8988T (cell line): ENCODE measurements around the gene CHMP6.

Experiments used
- DNase-seq: peaks from one replicate; pipeline ENCODE4 v3.0.0; 2011

Gene CHMP6

DNA sequence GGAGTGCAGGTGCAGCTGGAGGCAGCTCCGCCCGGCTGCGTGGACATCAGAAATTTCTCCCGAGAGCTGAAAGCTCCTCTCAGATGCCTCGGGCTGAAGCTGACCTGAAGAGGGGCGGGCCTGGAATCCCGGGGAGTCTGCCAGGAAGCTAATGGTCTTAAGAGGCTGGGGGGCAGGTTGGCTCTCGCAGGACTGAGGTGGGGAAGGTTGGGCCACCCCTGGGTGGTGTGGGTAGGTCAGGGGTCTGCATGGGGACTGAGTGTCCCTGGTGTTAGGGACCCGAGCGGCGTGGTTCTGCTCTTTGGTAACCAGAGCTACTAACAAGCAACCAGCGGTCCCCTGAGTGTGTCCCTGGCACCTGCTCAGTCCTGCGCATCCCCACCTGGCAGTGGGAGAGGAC lies 3.5 kb downstream of the CHMP6 start:
- DNase-seq: no peak

- DNase-seq: peak; percentile 47
Measured at GRCh38 chr17:80996422-80997305, 5.0 kb downstream of the CHMP6 start.

GRCh38 chr17:80997424-80998117 lies 5.9 kb downstream of the CHMP6 start:
- no peak for DNase-seq

DNA sequence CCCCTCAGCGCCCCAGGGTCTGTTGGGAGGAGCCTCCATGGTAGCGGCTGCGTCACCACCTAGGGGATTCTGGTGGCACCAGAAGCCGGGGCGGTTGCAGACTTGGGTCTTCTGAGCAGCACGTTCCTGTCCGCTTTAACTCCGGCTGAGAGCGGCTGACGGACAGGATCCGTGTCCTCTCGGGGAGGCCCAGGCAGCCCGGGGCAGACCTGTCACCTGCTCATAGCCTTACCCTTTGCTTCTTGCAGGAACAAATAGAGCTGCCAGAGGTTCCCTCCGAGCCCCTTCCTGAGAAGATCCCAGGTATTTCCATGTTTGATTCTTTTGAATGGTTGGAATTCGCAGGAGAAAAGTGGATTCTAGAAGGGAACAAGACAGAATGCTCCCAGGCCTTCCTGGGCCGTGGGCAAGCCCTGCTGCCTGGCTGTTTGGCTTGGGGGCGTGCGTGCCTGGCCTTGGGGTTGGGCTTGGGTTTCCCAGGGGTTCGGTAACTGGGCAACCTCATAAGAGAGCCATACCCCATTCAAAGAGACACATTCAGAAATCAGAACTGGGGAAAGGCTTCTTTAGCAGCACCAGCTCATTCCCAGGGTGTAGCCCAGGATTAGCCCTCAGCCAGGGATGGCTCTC lies 6.6 kb downstream of the CHMP6 start:
- no peak for DNase-seq

- no peak for DNase-seq
Measured at GRCh38 chr17:80998748-80999535, 7.3 kb downstream of the CHMP6 start.

- peak; percentile 42 for DNase-seq
Measured at GRCh38 chr17:80999536-81000333, 8.1 kb downstream of the CHMP6 start.

DNA sequence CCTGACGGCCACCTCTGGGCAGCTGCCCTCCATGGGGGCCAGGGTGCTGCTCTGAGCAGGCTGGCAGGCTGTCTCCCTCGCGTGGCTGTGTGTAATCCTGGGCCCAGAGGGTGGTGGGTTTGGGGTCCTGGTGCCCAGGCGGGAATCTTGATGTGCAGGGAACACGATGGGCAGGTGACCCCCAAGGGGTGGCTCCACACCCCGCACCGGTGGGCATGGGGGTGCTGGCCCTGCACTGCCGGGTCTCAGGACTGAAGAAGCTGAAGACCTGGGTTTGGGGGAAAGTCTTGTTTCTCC lies 8.6 kb downstream of the CHMP6 start:
- DNase-seq: no peak

GRCh38 chr17:81000631-81001357 lies 9.2 kb downstream of the CHMP6 start:
- peak; percentile 24 for DNase-seq

- DNase-seq: no peak
Measured at GRCh38 chr17:81002013-81002384, 10.4 kb downstream of the CHMP6 start.

GRCh38 chr17:81002409-81003361 lies 11.0 kb downstream of the CHMP6 start:
- DNase-seq: no peak

GRCh38 chr17:81003711-81004475 lies 12.3 kb downstream of the CHMP6 start:
- DNase-seq: no peak

GRCh38 chr17:81006891-81007290 lies 15.2 kb downstream of the CHMP6 start:
- no peak for DNase-seq

GRCh38 chr17:81008140-81008539 lies 16.5 kb downstream of the CHMP6 start:
- DNase-seq: no peak

DNA sequence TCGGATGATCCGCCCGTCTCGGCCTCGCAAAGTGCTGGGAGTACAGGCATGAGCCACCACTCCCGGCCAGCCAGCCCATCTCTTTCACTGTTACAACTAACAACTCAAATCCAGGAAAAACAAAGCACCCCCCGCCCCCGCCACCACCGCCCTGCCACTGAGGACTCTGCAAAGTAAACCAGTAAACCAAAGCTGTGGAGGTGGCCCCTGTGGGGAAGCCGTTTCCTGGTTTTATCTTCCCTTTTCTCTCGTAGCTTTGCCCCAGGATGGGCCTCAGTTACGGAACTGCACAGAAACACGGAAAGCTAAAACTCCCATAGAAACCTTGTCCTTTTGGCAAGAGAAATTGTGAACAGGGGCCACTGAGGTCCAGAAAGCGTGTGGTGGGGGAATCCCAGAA lies 17.5 kb downstream of the CHMP6 start:
- DNase-seq: no peak

DNA sequence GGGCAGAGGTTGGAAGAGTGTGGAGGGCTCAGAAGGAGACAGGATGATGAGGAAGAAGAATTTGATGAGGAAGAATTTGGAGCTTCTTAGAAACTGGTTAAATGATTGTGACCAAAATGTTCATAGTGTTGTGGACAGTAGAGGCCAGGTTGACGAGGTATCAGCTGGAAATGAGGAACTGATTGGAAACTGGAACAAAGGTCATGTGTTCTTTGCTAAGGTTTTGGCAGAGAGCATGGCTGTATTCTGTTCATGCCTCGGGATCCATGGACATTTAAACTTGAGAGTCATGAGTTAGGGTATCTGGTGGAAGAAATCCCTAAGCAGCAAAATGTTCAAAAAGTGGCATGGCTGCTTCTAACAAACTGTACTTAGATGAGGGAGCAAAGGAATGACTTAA lies 19.3 kb downstream of the CHMP6 start:
- DNase-seq: no peak

DNA sequence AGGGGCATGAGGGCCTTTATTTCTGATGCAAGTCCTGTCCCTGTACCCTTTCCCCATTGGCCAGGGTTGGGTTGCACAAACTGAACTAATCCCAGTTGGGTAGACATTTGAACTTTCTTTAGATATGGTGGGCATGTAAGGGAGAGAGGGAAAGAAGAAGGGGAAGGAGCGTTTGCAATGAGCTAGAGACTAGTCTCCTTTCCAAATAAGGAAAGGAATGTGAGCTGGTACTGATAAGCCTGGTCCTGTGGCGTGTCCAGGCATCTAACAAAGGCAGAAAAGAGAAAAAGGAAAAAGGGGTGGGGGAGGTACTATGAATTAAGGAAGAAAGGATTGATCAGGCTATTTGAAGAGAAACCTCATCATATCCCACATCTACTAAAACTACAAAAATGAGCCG lies 20.3 kb downstream of the CHMP6 start:
- no peak for DNase-seq

- DNase-seq: no peak
Measured at GRCh38 chr17:81012574-81013447, 21.2 kb downstream of the CHMP6 start.

DNA sequence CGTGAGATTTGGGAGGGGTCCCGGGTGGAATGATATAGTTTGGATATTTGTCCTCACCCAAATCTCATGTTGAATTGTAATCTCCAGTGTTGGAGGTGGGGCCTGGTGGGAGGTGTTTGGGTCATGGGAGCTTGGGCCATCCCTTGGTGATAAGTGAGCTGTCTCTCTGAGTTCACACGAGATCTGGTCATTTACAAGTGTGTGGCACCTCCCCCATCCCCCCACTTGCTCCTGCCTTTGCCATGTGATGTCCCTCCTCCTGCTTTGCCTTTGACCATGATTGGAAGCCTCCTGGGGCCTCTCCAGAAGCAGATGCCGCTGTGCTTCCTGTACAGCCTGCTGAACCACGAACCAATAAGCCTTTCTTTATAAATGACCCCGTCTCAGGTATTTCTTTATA lies 22.0 kb downstream of the CHMP6 start:
- no peak for DNase-seq

DNA sequence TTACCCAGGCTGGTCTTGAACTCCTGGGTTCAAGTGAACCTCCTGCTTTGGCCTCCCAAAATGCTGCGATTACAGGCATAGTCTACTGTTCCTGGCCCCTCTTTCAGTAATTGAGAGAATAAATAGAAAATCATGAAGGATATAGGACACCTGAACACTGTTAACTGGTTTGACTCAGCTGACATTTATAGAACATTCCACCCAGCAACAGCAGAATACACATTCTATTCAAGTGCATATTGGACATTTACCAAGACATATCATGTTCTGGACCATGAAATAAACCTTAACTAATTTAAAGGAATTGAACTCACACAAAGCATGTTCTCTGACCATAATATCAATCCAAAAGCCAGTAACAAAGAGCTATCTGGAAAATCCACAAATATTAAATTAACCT lies 23.5 kb downstream of the CHMP6 start:
- no peak for DNase-seq
